GM19023 (cell line): ENCODE results near the gene PPARG.
"Not testable (repeated sequence)": the region's sequence is repeated elsewhere in the genome, so short reads cannot be mapped to it uniquely, and the experiment has no call there.

Experiments used
- ATAC-seq: cut with Tn5 transposase; IDR thresholded peaks from one replicate; pipeline ENCODE4 v1.9.1; 2021; ENCODE audit warnings: mild to moderate bottlenecking, moderate library complexity; ENCODE audit not compliant: unreplicated experiment

The PPARG gene

DNA sequence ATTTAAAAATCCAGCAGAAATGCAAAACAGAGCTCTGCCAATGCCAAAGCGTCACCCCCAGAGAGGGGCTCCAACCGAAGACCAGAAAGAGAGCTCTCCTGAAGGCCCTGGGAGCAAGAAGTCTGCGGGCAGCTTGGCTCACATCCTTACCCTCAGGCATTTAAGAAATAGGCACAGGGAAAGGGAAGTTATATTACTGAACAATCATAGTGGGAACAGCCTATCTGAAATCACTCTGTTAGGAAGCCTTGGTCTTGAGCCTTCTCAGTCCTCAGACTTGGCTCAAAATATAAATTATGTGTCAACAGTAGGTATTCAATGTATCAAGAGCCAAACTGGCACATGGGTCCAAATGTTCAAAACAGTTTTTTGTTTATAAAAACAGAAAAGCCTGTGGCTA is 10.3 kb upstream of the PPARG start:
- ATAC-seq: no peak

- no peak for ATAC-seq
These were observed 9.1 kb upstream of the PPARG start for GRCh38 chr3:12279591-12280326.

GRCh38 chr3:12280357-12280806 is 8.5 kb upstream of the PPARG start:
- ATAC-seq: no peak

GRCh38 chr3:12284591-12284990 is 4.3 kb upstream of the PPARG start:
- ATAC-seq: no peak

GRCh38 chr3:12285003-12285555 is 3.8 kb upstream of the PPARG start:
- ATAC-seq: no peak

- not testable (repeated sequence) for ATAC-seq
These were observed 3.1 kb upstream of the PPARG start for GRCh38 chr3:12285779-12286178.

GRCh38 chr3:12286504-12286903 is 2.4 kb upstream of the PPARG start:
- no peak for ATAC-seq

- ATAC-seq: no peak
These were observed 1.7 kb upstream of the PPARG start for GRCh38 chr3:12286927-12287726.

DNA sequence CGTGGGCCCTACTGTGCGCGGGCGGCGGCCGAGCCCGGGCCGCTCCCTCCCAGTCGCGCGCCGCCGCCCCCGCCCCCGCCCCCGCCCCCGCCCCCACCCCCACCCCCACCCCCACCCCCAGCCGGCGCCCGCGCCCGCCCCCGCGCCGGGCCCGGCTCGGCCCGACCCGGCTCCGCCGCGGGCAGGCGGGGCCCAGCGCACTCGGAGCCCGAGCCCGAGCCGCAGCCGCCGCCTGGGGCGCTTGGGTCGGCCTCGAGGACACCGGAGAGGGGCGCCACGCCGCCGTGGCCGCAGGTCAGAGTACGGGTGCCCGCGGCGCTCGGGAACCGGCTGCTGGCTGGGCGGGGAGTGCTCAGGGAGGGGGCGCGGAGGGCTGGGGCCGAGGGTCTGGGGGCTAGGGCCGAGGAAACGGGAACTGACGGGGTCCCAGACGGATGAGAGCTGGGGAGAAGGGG is 1.1 kb upstream of the PPARG start:
- no peak for ATAC-seq

DNA sequence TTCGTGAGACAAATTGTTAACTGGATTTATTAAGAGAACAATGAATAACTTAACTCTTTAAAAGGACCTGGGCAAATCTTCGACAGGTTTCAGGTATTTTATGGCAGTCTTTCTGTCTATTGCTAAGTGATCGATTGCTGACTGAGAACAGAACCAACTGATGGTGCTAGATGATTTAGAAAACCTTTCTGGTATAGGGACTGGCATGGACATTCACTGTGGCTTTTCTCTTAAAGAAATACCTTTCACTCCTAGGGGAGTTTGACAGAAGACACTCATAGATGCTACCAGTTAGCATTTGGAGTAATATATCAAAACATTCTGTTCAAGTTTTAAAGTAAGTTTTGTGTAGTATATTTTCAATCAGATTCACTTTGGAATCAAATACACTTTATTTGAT is 654 bp downstream of the PPARG start:
- no peak for ATAC-seq

GRCh38 chr3:12292770-12293169 is 3.9 kb downstream of the PPARG start:
- ATAC-seq: no peak

GRCh38 chr3:12294885-12295580 is 6.2 kb downstream of the PPARG start:
- no peak for ATAC-seq

DNA sequence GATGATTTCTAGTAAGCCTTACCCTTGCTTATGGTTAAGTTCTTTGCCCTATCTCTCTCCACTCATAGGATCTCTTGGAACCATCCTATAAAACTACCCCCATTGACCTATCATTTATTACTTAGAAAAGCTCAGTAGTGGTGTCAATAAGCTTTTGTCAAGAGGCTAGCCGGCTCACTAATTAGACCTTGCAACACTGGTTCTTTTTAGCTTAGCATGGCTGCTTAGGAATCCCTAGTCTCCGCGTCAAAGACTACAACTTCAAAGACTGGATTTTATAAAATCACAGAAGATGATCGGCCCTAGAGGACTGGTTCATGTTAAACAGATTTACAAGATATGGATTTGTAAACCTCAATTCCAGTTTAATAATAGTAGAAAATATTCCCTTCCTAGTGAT is 7.6 kb downstream of the PPARG start:
- ATAC-seq: no peak

GRCh38 chr3:12299026-12299425 is 10.2 kb downstream of the PPARG start:
- ATAC-seq: no peak

- ATAC-seq: no peak
These were observed 11.3 kb downstream of the PPARG start for GRCh38 chr3:12300137-12300536.

DNA sequence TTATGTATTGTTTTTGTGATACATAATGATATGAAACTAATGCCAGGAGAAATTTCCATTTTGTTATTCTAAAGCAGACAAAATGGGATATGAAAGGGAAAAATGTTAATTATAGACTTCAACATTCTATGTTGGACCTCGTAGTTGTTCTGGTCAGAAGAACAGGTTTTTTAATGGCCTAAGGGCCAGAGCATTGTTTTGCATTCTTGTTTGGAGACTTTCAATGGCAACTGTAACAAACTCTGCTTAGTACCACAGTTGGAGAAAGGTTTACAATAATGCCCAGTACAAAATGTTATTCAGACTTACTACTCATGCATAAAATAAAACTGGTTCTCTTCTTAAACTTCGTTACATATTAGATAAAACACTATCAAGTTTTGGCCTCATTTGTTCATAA is 12.2 kb downstream of the PPARG start:
- ATAC-seq: no peak

GRCh38 chr3:12301513-12301912 is 12.6 kb downstream of the PPARG start:
- ATAC-seq: no peak

DNA sequence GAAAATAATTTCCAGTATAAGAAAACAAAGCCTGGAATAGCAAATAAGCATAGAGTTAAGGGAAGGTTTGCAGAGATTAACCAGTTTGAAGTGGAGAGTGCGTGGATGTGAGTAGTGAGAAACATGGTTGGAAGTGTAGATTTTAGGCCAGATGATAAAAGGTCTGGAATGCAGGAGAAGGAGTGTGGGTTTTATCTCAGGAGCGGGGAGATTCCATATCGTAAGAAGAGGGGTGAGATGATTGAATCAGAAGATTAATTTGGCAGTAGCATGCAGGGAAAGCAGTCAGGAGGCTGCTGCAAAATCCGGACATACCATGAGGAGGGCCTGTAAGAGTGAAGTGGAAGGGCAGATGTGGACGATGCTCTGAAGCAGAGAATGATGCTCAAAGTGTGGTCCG is 13.7 kb downstream of the PPARG start:
- no peak for ATAC-seq

DNA sequence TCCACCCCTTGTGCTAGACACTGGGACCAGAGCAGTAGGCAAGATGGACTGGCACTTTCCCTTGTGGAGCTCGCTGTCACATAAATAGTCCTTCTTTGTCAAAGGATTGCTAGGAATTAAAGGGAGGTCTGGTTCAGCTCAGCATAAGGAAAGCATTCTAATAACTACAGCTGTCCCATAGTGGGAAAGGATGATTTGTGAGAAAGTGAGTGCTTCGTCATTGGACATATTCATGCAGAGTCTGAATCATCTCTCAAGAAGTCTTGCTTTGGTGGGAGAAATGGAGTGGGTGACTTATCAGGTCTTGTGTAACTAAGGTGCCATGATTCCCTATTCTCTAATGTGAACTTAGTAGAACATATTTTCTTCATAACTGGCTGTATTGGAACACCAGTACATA is 14.7 kb downstream of the PPARG start:
- no peak for ATAC-seq

DNA sequence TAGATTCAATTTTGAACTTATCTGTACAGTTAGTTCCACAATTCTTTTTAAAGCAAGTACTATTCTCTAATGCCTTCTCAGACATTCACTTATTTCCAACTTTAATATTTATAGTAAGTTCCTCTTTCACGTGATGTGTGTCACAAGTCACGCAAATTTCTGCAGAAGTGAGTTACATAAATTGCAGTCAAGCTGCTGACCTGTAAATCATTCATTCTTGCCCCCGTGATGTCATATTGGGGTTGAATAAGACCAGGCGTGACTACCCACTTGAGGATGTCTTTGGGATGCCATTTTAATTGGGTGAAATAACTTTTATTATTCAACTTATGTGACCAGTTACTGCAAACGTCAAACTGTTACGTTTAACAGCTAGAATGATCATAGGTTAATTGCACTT is 15.1 kb downstream of the PPARG start:
- ATAC-seq: no peak

GRCh38 chr3:12307136-12307535 is 18.3 kb downstream of the PPARG start:
- ATAC-seq: no peak
